IMR-90 (cell line): ENCODE data around the gene CCDC97. TPM values are rescaled to one million over a fixed set of nuclear protein-coding genes. Genes with fewer than 3 reads are reported as not detected.
A peak's percentile ranks its signal among the peaks of the same experiment; 100 is the strongest.

Experiments used
- ATAC-seq: fragments of 200-7000 bp; cut with Tn5 transposase; 2 replicates; pipeline ENCODE4 v1.9.1; 2020; ENCODE audit warnings: low read depth, mild to moderate bottlenecking, moderate library complexity
- BruUV-seq: library from RNA; stranded (reverse); fragments of 400-500 nt; replicated peaks from 2 replicates; lab custom pipeline; 2021; lab: Mats Ljungman, UMichigan
- CTCF ChIA-PET: fragments of 300-600 bp; formaldehyde crosslinking; extraction: SDS; loops from one replicate; lab custom pipeline; 2021; ENCODE audit warnings: antibody characterized with exemption; lab: Yijun Ruan, JAX
- POLR2A ChIA-PET: fragments of 300-600 bp; sonication (Branson Sonifier 250); formaldehyde crosslinking; loops from one replicate; lab custom pipeline; 2022; ENCODE audit warnings: antibody characterized with exemption; ENCODE audit not compliant: unreplicated experiment; lab: Charles Lee
- DNase-seq: peaks from one replicate; pipeline ENCODE4 v3.0.0; 2013
- H2AFZ ChIP-seq: replicated peaks from 2 replicates; pipeline ENCODE3; 2013; ENCODE audit warnings: low read length, mild to moderate bottlenecking; ENCODE audit not compliant: poor library complexity
- H2AK5ac ChIP-seq: 2 replicates; pipeline ENCODE4 v1.6.1; 2013; ENCODE audit warnings: low read depth, low read length, inconsistent platforms
- H2AK9ac ChIP-seq: replicated peaks from 2 replicates; pipeline ENCODE3; 2013; ENCODE audit warnings: mild to moderate bottlenecking, low read depth, low read length, moderate library complexity; ENCODE audit not compliant: poor library complexity
- H2BK120ac ChIP-seq: 2 replicates; pipeline ENCODE4 v1.6.1; 2013; ENCODE audit warnings: low read depth, low read length, inconsistent platforms
- H2BK15ac ChIP-seq: 3 replicates; pipeline ENCODE4 v1.6.1; 2013; ENCODE audit warnings: low read depth, low read length, inconsistent platforms
- H2BK20ac ChIP-seq: 2 replicates; pipeline ENCODE4 v1.6.1; 2013; ENCODE audit warnings: low read depth, mild to moderate bottlenecking, inconsistent platforms, low read length, moderate library complexity
- H2BK5ac ChIP-seq: 2 replicates; pipeline ENCODE4 v1.6.1; 2013; ENCODE audit warnings: mild to moderate bottlenecking, low read depth, low read length, inconsistent platforms; ENCODE audit not compliant: poor library complexity, severe bottlenecking
- H3K14ac ChIP-seq: replicated peaks from 2 replicates; pipeline ENCODE4 v1.6.1; 2013; ENCODE audit warnings: low read depth, low read length, inconsistent platforms
- H3K18ac ChIP-seq: 2 replicates; pipeline ENCODE4 v1.6.1; 2013; ENCODE audit warnings: low read depth, low read length, control low read depth
- H3K23ac ChIP-seq: 2 replicates; pipeline ENCODE4 v1.6.1; 2013; ENCODE audit warnings: low read depth, low read length, inconsistent platforms
- H3K27ac ChIP-seq: 2 replicates; pipeline ENCODE4 v1.5.1; 2013; ENCODE audit warnings: mild to moderate bottlenecking, control low read depth, low read length; ENCODE audit not compliant: insufficient read depth
- H3K27me3 ChIP-seq: 2 replicates; pipeline ENCODE4 v1.6.1; 2013; ENCODE audit warnings: low read length; ENCODE audit not compliant: control insufficient read depth, insufficient read depth
- H3K36me3 ChIP-seq: 2 replicates; pipeline ENCODE4 v1.6.1; 2013; ENCODE audit warnings: low read length, mixed read lengths; ENCODE audit not compliant: control insufficient read depth, insufficient read depth
- H3K4ac ChIP-seq: 2 replicates; pipeline ENCODE4 v1.6.1; 2013; ENCODE audit warnings: low read depth, low read length, inconsistent platforms
- H3K4me1 ChIP-seq: 2 replicates; pipeline ENCODE4 v1.6.1; 2013; ENCODE audit warnings: low read length, mixed read lengths; ENCODE audit not compliant: control insufficient read depth, insufficient read depth
- H3K4me2 ChIP-seq: 2 replicates; pipeline ENCODE4 v1.6.1; 2013; ENCODE audit warnings: low read depth, mild to moderate bottlenecking, control low read depth, low read length, moderate library complexity
- H3K4me3 ChIP-seq: 2 replicates; pipeline ENCODE4 v1.5.1; 2013; ENCODE audit warnings: low read depth, mild to moderate bottlenecking, control low read depth, low read length, moderate library complexity; ENCODE audit not compliant: insufficient read depth
- H3K56ac ChIP-seq: 2 replicates; pipeline ENCODE4 v1.6.1; 2013; ENCODE audit warnings: low read length, inconsistent platforms; ENCODE audit not compliant: insufficient read depth; ENCODE audit errors: extremely low read depth
- H3K79me1 ChIP-seq, 2 experiments: 2 replicates each; pipeline ENCODE4 v1.6.1; 2013; ENCODE audit warnings: low read length in 2 of 2, inconsistent platforms in 1 of 2, low read depth in 1 of 2
- H3K9ac ChIP-seq: 2 replicates; pipeline ENCODE4 v1.6.1; 2013; ENCODE audit warnings: low read depth, low read length, control low read depth
- H3K9me1 ChIP-seq: 2 replicates; pipeline ENCODE4 v1.6.1; 2013; ENCODE audit warnings: low read length, inconsistent platforms; ENCODE audit not compliant: insufficient read depth
- H3K9me3 ChIP-seq: 2 replicates; pipeline ENCODE4 v1.6.1; 2013; ENCODE audit warnings: low read length; ENCODE audit not compliant: control insufficient read depth, insufficient read depth
- H4K20me1 ChIP-seq: 2 replicates; pipeline ENCODE4 v1.6.1; 2013; ENCODE audit warnings: low read length, inconsistent platforms; ENCODE audit not compliant: insufficient read depth
- H4K5ac ChIP-seq: 2 replicates; pipeline ENCODE4 v1.6.1; 2013; ENCODE audit warnings: mild to moderate bottlenecking, low read depth, low read length, control low read depth
- H4K8ac ChIP-seq, 2 experiments: 2 replicates each; pipeline ENCODE4 v1.6.1; 2013; ENCODE audit warnings: low read depth in 2 of 2, low read length in 2 of 2, control low read depth in 1 of 2, inconsistent platforms in 1 of 2
- H4K91ac ChIP-seq: 2 replicates; pipeline ENCODE4 v1.6.1; 2013; ENCODE audit warnings: low read depth, low read length, inconsistent platforms; ENCODE audit not compliant: insufficient read depth
- POLR2A ChIP-seq: IDR thresholded peaks from 2 replicates; pipeline ENCODE4 v1.6.1; 2012; ENCODE audit warnings: mild to moderate bottlenecking, low read depth, low read length
- RAD21 ChIP-seq: IDR thresholded peaks from 2 replicates; pipeline ENCODE4 v1.6.1; 2012; ENCODE audit warnings: low read length, improper control_type of control experiment
- WGBS, 2 experiments: methylation state at CpG; one replicate each; pipeline versions ENCODE4 v1.1.5 to v1.1.7; 2013; ENCODE audit warnings: missing lambda C conversion rate in 2 of 2; ENCODE audit not compliant: insufficient read length in 1 of 2; ENCODE audit errors: extremely low coverage in 2 of 2; 5-methylcytosine and 5-hydroxymethylcytosine counted together
- dilution Hi-C: fragments of 300-500 bp; cut with HindIII; formaldehyde crosslinking; loops from one replicate; pipeline ENCODE4 v1.14.3; 2018; ENCODE audit warnings: low sequenced_read_pairs; ENCODE audit not compliant: unreplicated experiment
- in situ Hi-C: fragments of 300-500 bp; cut with MboI; formaldehyde crosslinking; loops from 3 replicates; pipeline ENCODE4 v1.14.3; 2019; ENCODE audit warnings: low sequenced_read_pairs, inconsistent platforms, mixed read lengths
- intact Hi-C: fragments of 100-400 bp; cut with micrococcal nuclease; formaldehyde crosslinking; loops from 2 replicates; pipeline ENCODE4 v1.10.0; 2022
- polyA plus RNA-seq, 3 experiments: library from polyadenylated mRNA; depleted of rRNA; stranded (reverse); fragments of >200 nt; gene quantifications; 2 replicates each; pipeline ENCODE4 v1.2.3, GENCODE V29; 2012; ENCODE audit warnings: low replicate concordance in 1 of 3
- total RNA-seq: library from RNA; depleted of rRNA; stranded (reverse); fragments of >200 nt; gene quantifications from 2 replicates; pipeline ENCODE4 v1.2.3, GENCODE V29; 2012

The CCDC97 gene
- total and polyA plus RNA-seq, 2 of the 4 experiments (the other 2 are of a cell fraction): 4.1 to 11.0 TPM

GRCh38 chr19:41273076-41273475 lies 36.9 kb upstream of the CCDC97 start:
- no peak overlapping the region for H2BK5ac ChIP-seq
- H3K56ac ChIP-seq: no peak overlapping the region
- H3K27ac ChIP-seq: no peak overlapping the region
- CTCF ChIA-PET: no interaction called here
- intact Hi-C loops (no loop called here), dilution Hi-C loops (no loop called here), in situ Hi-C loops (loop anchor here (25.0 kb wide), 1 partner anchor 611 kb away; no protein-coding TSS in a partner anchor)
- H4K20me1 ChIP-seq: peaks cover 19% of the 10 kb centered on the region
- H4K5ac ChIP-seq: no peak overlapping the region
- H3K9ac ChIP-seq: no peak overlapping the region
- no TSS peak for BruUV-seq
- DNase-seq (no peak), ATAC-seq (no peak)
- POLR2A ChIA-PET: no interaction called here
- H3K23ac ChIP-seq: no peak overlapping the region
- no peak overlapping the region; the same call in 1 of the 2 replicates for H2AK5ac ChIP-seq
- no peaks in the 10 kb centered on the region for H3K9me3 ChIP-seq
- peak overlapping the region; percentile 43 for H2AFZ ChIP-seq
- H3K4me3 ChIP-seq: no peak overlapping the region
- H2AK9ac ChIP-seq: no peak overlapping the region
- H3K27me3 ChIP-seq: no peaks in the 10 kb centered on the region
- H2BK120ac ChIP-seq: no peak overlapping the region
- H3K36me3 ChIP-seq: peaks cover 83% of the 10 kb centered on the region
- no peak overlapping the region for H3K14ac ChIP-seq
- peaks cover 53 to 68% of the 10 kb centered on the region in 2 experiments for H3K79me1 ChIP-seq
- H3K18ac ChIP-seq: no peak overlapping the region
- no peak overlapping the region for H2BK15ac ChIP-seq
- H3K4me2 ChIP-seq: no peak overlapping the region
- H2BK20ac ChIP-seq: no peak overlapping the region
- H4K8ac ChIP-seq: no peak overlapping the region
- TF ChIP-seq POLR2A (peak; percentile 2; the same call in 1 of the 2 replicates), RAD21 (no peak)
- no peaks in the 10 kb centered on the region for H3K4me1 ChIP-seq
- no peak overlapping the region for H3K4ac ChIP-seq
- 83% methylated on average over 1 of the region's 6 CpGs; no CpG with 5 or more reads in 1 of the 2 experiments for WGBS, 2 experiments
- no peaks in the 10 kb centered on the region for H3K9me1 ChIP-seq
- no peak overlapping the region for H4K91ac ChIP-seq
